MM.1S (cell line): Measurements from ENCODE around the gene RFC2.

ENCODE experiments used
- CTCF ChIP-seq: fragments of 300-600 bp; sonication (generic); IDR thresholded peaks from 2 replicates; pipeline ENCODE4 v1.5.1; 2016; ENCODE audit warnings: antibody characterized with exemption, low read length, mixed read lengths
- EZH2 ChIP-seq: fragments of 300-600 bp; sonication (generic); optimal IDR thresholded peaks from 2 replicates; pipeline ENCODE3; 2017; ENCODE audit warnings: low read depth, mild to moderate bottlenecking, antibody characterized with exemption, low read length, mixed read lengths
- EZH2phosphoT487 ChIP-seq: fragments of 300-600 bp; sonication (generic); IDR thresholded peaks from 2 replicates; pipeline ENCODE4 v1.6.1; 2018; ENCODE audit warnings: antibody characterized with exemption, low read length

- TF ChIP-seq CTCF (no peak), EZH2 (no peak), EZH2phosphoT487 (no peak)
Observed at GRCh38 chr7:74197449-74198124, 56.6 kb downstream of the RFC2 start.
